HL-60/S4 treated with phorbol 12-myristate 13-acetate at 8.2 ng/mL for 4 days and 3 days (cell line): ENCODE results near the gene MACROD1.

Experiments used
- in situ Hi-C: fragments of 300-500 bp; cut with MboI; formaldehyde crosslinking; loops from 2 replicates; pipeline ENCODE4 v1.15.0; 2022; ENCODE audit warnings: low sequenced_read_pairs

Gene MACROD1

GRCh38 chr11:64081745-64082442 lies 84.0 kb downstream of the MACROD1 start:
- in situ Hi-C loops, result no loop called here

GRCh38 chr11:64080390-64080789 lies 85.5 kb downstream of the MACROD1 start:
- in situ Hi-C loops, result no loop called here

GRCh38 chr11:64078905-64079304 lies 87.0 kb downstream of the MACROD1 start:
- in situ Hi-C loops, result no loop called here

GRCh38 chr11:64078284-64078683 lies 87.6 kb downstream of the MACROD1 start:
- in situ Hi-C loops, result no loop called here

- in situ Hi-C loops, result no loop called here
These were observed 88.3 kb downstream of the MACROD1 start for GRCh38 chr11:64077607-64078006.

- in situ Hi-C loops, result no loop called here
These were observed 89.2 kb downstream of the MACROD1 start for GRCh38 chr11:64076758-64077157.

- in situ Hi-C loops, result no loop called here
These were observed 91.7 kb downstream of the MACROD1 start for GRCh38 chr11:64074239-64074638.

GRCh38 chr11:64073542-64073941 lies 92.4 kb downstream of the MACROD1 start:
- in situ Hi-C loops, result no loop called here

GRCh38 chr11:64072871-64073270 lies 93.0 kb downstream of the MACROD1 start:
- in situ Hi-C loops, result no loop called here

GRCh38 chr11:64072403-64072802 lies 93.5 kb downstream of the MACROD1 start:
- in situ Hi-C loops, result no loop called here

GRCh38 chr11:64071849-64072248 lies 94.1 kb downstream of the MACROD1 start:
- in situ Hi-C loops, result no loop called here

GRCh38 chr11:64070314-64070681 lies 95.6 kb downstream of the MACROD1 start:
- in situ Hi-C loops, result no loop called here

- in situ Hi-C loops, result no loop called here
These were observed 96.3 kb downstream of the MACROD1 start for GRCh38 chr11:64069401-64070313.

GRCh38 chr11:64068705-64069400 lies 97.1 kb downstream of the MACROD1 start:
- in situ Hi-C loops, result no loop called here

GRCh38 chr11:64067230-64067993 lies 98.5 kb downstream of the MACROD1 start:
- in situ Hi-C loops, result no loop called here

- in situ Hi-C loops, result no loop called here
These were observed 100.2 kb downstream of the MACROD1 start for GRCh38 chr11:64065712-64066111.

- in situ Hi-C loops, result no loop called here
These were observed 100.8 kb downstream of the MACROD1 start for GRCh38 chr11:64065141-64065465.

GRCh38 chr11:64064374-64065140 lies 101.4 kb downstream of the MACROD1 start:
- in situ Hi-C loops, result no loop called here

- in situ Hi-C loops, result no loop called here
These were observed 102.1 kb downstream of the MACROD1 start for GRCh38 chr11:64063777-64064176.
